Nucleus accumbens (tissue), 56 donors: ENCODE measurements around the gene A1BG.
A peak's percentile ranks its signal among the peaks of the same experiment; 100 is the strongest.

Experiments used
- DNase-seq, 56 donors: peaks; one replicate each; lab custom pipeline; 2025; lab: John Stamatoyannopoulos, UW

The A1BG gene

DNA sequence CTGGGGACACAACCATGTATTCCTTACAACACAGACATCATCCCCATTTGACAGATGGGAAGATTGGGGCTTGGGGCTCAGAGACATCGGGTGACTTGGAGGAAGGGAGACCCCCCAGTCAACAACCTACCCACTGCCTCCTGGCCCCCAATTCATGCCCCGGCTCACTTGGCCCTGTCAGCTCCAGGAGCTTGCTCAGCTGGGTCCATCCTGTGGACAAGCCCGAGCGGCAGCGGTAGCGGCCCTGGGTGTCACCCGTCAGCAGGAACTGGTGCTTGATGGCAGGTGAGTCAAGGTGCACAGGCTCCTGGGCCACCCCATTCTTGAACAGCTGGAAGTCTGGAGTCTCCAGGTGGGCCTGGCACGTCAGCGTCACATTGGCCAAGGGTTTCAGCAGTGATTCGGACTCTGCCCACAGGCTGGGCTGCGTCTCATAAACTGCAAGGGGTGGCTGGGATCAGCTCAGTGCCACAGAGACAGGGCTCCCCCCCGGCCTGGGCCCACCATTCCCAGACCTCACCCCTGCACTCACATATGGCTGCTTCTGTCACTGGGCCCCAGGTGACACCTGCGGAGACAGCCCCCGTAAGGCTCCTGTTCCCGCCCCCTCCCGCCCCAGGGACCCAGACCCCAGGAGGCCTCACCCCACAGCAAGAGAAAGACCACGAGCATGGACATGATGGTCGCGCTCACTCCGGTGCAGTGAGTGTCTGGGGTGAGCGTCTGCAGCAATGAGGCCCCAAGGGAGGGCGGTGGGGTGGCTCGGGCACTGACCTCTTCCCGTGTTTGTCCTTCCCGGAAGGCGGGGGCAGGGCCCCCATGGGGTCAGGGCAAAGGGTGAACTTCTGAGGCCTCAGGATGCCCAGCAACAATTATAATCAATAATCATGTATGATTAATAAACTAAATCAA lies at the start of gene A1BG:
TSS of gene A1BG (minus strand) at position 733 of the 912 bp plus-strand sequence. CDS start at position 678, 55 bp downstream.
- no peak for DNase-seq

DNA sequence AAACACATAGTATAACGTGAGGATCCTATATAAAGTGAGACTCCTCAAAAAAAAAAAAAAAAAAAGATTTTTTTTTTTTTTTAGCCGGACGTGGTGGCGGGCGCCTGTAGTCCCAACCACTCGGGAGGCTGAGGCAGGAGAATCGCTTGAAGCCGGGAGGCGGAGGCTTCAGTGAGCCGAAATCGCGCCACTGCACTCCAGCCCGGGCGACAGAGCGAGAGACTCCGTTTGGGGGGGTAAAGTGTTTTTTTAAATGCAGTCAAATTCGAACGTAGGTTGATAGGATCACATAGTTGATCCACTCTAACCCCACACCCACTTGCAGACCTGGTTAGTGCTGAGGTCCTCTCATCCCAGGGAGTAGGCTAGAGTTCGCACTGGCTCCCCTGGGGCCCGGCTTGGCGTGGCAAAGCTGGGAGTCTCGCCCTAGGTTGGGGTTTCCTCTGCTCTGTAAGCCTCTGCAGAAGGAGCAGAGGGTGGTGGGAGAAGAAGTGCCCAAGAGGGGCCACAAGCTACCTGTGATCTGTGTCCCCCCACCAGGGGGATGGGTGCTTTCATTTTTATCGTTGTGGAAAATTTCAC lies 48.6 kb upstream of the A1BG start:
- DNase-seq = no peak

- DNase-seq = peak; percentile 65 to 100 (median 98)
Measured at GRCh38 chr19:58400916-58401839, 47.9 kb upstream of the A1BG start.

GRCh38 chr19:58400316-58400915 lies 47.1 kb upstream of the A1BG start:
- DNase-seq = peak in 14 of 56 donors; percentile 7 to 45 (median 28)

- DNase-seq = no peak
Measured at GRCh38 chr19:58399903-58400302, 46.6 kb upstream of the A1BG start.

- no peak for DNase-seq
Measured at GRCh38 chr19:58398545-58398944, 45.3 kb upstream of the A1BG start.

- no peak for DNase-seq
Measured at GRCh38 chr19:58398087-58398486, 44.8 kb upstream of the A1BG start.

DNA sequence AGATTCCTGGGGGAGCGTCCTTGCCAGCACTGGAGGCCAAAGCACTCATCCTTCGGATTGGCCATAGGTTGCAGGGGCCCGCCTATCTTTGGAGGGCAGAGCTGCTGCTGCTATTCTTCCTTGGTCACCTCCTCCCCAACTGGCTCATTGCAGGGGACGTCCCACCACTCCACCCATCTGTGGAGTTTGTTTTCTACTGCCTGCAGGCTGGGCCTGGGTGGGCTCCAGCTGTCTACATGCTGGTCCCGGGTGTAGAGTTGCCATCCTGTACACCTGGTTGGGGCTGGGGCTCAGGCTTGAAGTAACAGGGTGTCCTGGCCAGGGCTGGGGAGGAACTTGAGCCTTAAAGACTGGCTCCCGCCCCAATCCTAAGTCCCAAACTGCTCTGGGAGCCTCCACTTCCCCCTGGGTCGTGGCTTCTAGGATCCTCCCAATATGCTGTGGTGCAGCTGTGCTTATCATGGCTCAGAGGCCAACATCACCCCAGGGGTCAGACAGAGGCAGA lies 44.3 kb upstream of the A1BG start:
- DNase-seq = no peak

GRCh38 chr19:58396691-58397532 lies 43.6 kb upstream of the A1BG start:
- DNase-seq = no peak

GRCh38 chr19:58395979-58396627 lies 42.8 kb upstream of the A1BG start:
- DNase-seq = no peak

DNA sequence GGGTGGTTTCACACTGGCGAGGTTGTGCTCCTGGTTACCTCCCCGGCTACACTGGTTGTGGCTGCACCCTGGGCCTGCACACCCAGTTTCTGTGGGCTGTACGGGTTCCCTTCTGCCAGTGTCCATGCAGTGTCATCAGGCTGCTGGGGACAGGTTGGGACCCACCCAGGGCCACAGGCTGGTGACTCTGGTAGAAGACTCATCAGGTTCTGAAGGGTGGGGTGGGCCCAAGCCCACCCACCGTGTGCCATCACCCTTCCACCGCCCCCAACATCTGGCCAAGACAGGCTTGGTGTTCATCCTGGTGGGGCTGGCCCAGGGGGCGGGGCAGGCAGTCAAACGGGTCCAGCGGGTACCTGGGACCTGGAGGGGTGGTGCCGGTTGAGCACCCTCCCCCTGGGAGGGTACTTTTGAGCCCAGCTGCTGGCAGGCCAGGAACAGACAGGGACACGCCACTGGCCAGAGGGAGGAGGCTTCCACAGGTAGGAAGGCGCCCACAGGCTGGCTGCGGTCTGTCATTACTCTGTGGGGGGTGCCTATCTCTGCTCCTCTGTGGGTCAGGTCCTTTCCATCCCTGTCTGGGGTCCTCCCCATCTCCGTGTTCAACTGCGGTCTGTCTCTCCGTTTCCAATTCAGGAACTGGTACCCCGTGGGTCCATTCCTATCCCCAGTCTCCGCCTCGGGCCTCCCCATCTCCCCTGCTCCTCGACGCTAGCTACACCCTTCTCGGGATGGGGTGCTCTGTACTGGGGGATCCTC lies 42.1 kb upstream of the A1BG start, which contains the start of gene RNF225:
TSS of gene RNF225 (plus strand) at position 437 of the 759 bp plus-strand sequence. CDS start 434 bp downstream, outside the sequence.
- DNase-seq = no peak

- no peak for DNase-seq
Measured at GRCh38 chr19:58394821-58395219, 41.5 kb upstream of the A1BG start.

DNA sequence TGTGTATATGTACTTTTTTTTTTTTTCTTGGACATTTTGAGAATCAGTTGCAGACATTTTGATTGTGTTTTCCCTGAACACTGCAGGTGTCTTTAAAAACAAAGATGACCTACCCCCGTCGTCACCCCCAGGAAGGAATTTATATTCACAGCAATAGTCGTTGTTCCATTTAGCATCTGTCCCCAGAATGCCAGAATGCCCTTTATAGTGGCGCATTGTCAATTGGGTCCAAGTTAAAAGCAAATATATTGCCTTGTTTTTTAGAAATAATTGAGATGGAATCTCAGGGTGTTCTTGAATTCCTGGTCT lies 40.4 kb upstream of the A1BG start:
- no peak for DNase-seq

DNA sequence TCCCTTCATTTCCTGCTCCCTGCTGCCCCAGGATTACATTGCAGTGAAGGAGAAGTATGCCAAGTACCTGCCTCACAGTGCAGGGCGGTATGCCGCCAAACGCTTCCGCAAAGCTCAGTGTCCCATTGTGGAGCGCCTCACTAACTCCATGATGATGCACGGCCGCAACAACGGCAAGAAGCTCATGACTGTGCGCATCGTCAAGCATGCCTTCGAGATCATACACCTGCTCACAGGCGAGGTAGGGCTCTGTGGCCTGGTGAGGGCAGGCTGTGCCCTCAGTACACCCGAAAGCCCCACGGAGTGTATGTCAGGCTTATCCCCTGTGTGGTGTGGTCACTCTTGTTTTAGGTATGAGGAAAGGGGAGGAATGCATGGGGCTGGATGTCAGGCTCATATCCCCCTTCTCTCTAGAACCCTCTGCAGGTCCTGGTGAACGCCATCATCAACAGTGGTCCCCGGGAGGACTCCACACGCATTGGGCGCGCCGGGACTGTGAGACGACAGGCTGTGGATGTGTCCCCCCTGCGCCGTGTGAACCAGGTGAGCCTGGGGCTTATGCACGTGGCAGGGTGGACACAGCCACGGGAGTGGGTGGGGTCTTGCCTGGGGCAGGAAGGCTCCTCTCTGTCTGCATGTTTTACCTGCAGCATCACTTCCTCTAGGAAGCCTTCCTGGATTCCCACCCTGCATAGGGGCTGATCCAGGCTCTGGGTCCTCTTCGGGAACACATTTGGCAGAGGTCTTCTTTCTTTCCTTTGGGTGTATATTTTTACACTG lies 39.8 kb upstream of the A1BG start:
- DNase-seq = no peak

DNA sequence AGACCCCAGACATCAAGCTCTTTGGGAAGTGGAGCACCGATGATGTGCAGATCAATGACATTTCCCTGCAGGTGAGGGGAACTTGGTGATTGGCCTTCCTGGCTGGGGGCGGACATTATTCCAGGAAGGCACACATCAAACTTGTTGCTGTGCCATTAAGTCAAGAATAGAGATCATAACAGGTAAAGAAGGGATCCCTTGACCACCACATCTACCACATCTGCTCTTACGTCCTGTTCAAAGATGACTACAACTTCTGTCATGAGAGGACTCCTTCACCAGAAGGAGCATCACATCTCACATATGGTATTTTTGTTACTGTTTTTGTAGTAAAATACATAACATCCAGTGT lies 34.9 kb upstream of the A1BG start:
- no peak for DNase-seq

- DNase-seq = no peak
Measured at GRCh38 chr19:58387338-58388174, 34.3 kb upstream of the A1BG start.
